HEK293T (cell line): Measurements from ENCODE around the gene SLC6A2.

Experiments
- ARNT ChIP-seq: fragments of 450-650 bp; IDR thresholded peaks from 2 replicates; pipeline ENCODE4 v1.6.1; 2017; ENCODE audit warnings: mild to moderate bottlenecking
- BHLHE40 ChIP-seq: fragments of 450-650 bp; IDR thresholded peaks from 2 replicates; pipeline ENCODE4 v1.6.1; 2016; ENCODE audit warnings: mild to moderate bottlenecking, moderate library complexity, borderline replicate concordance
- FOXK2 ChIP-seq: fragments of 450-650 bp; IDR thresholded peaks from 2 replicates; pipeline ENCODE4 v1.6.1; 2016; ENCODE audit warnings: mild to moderate bottlenecking

- TF ChIP-seq FOXK2 = no peak
- TF ChIP-seq ARNT = no peak
- no peak for TF ChIP-seq BHLHE40
These were observed 30.9 kb downstream of the SLC6A2 start for GRCh38 chr16:55686671-55687070.
